PC-3 (cell line): Measurements from ENCODE around the gene ADAM17. TPM values are rescaled to one million over a fixed set of nuclear protein-coding genes. Genes with fewer than 3 reads are reported as not detected.

ENCODE experiments used
- ATAC-seq: fragments of 200-7000 bp; cut with Tn5 transposase; 2 replicates; pipeline ENCODE4 v1.9.1; 2020; ENCODE audit warnings: mild to moderate bottlenecking, moderate library complexity
- BruUV-seq: library from RNA; stranded (reverse); fragments of 400-500 nt; replicated peaks from 2 replicates; lab custom pipeline; 2021; lab: Mats Ljungman, UMichigan
- CTCF ChIA-PET: fragments of 300-600 bp; sonication (Branson Sonifier 250); formaldehyde crosslinking; loops from one replicate; lab custom pipeline; 2022; ENCODE audit warnings: antibody characterized with exemption; lab: Charles Lee
- POLR2A ChIA-PET: fragments of 300-600 bp; sonication (Branson Sonifier 250); formaldehyde crosslinking; loops from one replicate; lab custom pipeline; 2022; ENCODE audit warnings: antibody characterized with exemption; ENCODE audit not compliant: unreplicated experiment; lab: Charles Lee
- DNase-seq: peaks from one replicate; pipeline ENCODE4 v3.0.0-alpha.2; 2015
- H2AFZ ChIP-seq: fragments of 300-600 bp; sonication (generic); 2 replicates; pipeline ENCODE4 v1.6.0; 2016; ENCODE audit warnings: antibody characterized with exemption, low read length
- H3F3A ChIP-seq: fragments of 300-600 bp; sonication (generic); one replicate; pipeline ENCODE4 v1.6.0; 2017; ENCODE audit warnings: antibody characterized with exemption, low read length, control low read depth, mild to moderate bottlenecking; ENCODE audit not compliant: unreplicated experiment
- H3K27ac ChIP-seq: fragments of 300-600 bp; sonication (generic); 2 replicates; pipeline ENCODE4 v1.5.1; 2016; ENCODE audit warnings: mild to moderate bottlenecking, low read length
- H3K27me3 ChIP-seq: fragments of 300-600 bp; sonication (generic); 2 replicates; pipeline ENCODE4 v1.6.1; 2016; ENCODE audit warnings: low read length, mixed read lengths
- H3K36me3 ChIP-seq: fragments of 300-600 bp; sonication (generic); 2 replicates; pipeline ENCODE4 v1.6.1; 2016; ENCODE audit warnings: low read depth, mixed run types, low read length, mixed read lengths
- H3K4me1 ChIP-seq: fragments of 300-600 bp; sonication (generic); 2 replicates; pipeline ENCODE4 v1.5.1; 2016; ENCODE audit warnings: low read length; ENCODE audit not compliant: insufficient read depth
- H3K4me2 ChIP-seq: fragments of 300-600 bp; sonication (generic); 2 replicates; pipeline ENCODE4 v1.6.0; 2016; ENCODE audit warnings: low read length
- H3K4me3 ChIP-seq: fragments of 300-600 bp; sonication (generic); 2 replicates; pipeline ENCODE4 v1.5.1; 2016; ENCODE audit warnings: mild to moderate bottlenecking, low read length, mixed read lengths
- H3K79me2 ChIP-seq: fragments of 300-600 bp; sonication (generic); 2 replicates; pipeline ENCODE4 v1.6.1; 2017; ENCODE audit warnings: low read length, mixed read lengths
- H3K9ac ChIP-seq: fragments of 300-600 bp; sonication (generic); 2 replicates; pipeline ENCODE4 v1.6.0; 2016; ENCODE audit warnings: mild to moderate bottlenecking, low read length
- H3K9me2 ChIP-seq: fragments of 300-600 bp; sonication (generic); replicated peaks from 2 replicates; pipeline ENCODE4 v1.6.1; 2016; ENCODE audit warnings: mixed run types, low read length, mixed read lengths
- H3K9me3 ChIP-seq: fragments of 300-600 bp; sonication (generic); 2 replicates; pipeline ENCODE4 v1.6.1; 2016; ENCODE audit warnings: low read length, mixed read lengths
- H4K20me1 ChIP-seq: fragments of 300-600 bp; sonication (generic); 2 replicates; pipeline ENCODE4 v1.6.1; 2016; ENCODE audit warnings: low read length, mixed read lengths
- EZH2 ChIP-seq: fragments of 300-600 bp; sonication (generic); IDR thresholded peaks from one replicate; pipeline ENCODE4 v1.6.1; 2017; ENCODE audit warnings: antibody characterized with exemption, mild to moderate bottlenecking, low read length; ENCODE audit not compliant: unreplicated experiment
- EZH2phosphoT487 ChIP-seq: fragments of 300-600 bp; sonication (generic); IDR thresholded peaks from 2 replicates; pipeline ENCODE4 v1.6.1; 2018; ENCODE audit warnings: mild to moderate bottlenecking, antibody characterized with exemption, low read length, borderline replicate concordance
- intact Hi-C: fragments of 100-400 bp; cut with micrococcal nuclease; formaldehyde crosslinking; loops from 2 replicates; pipeline ENCODE4 v1.9.0; 2023
- total RNA-seq: library from RNA; depleted of rRNA; stranded (reverse); fragments of >200 nt; gene quantifications from 2 replicates; pipeline ENCODE4 v1.2.3, GENCODE V29; 2014; rRNA removed
- TF ChIP-seq, protein P1 (sequence below): fragments of 300-600 bp; sonication (generic); conservative IDR thresholded peaks from 2 replicates; pipeline ENCODE4 v1.5.1; 2017; ENCODE audit warnings: antibody characterized with exemption, low read depth, mild to moderate bottlenecking, low read length

Gene ADAM17
- total RNA-seq, 1 experiment from 2014 or later: 23.0 TPM

DNA sequence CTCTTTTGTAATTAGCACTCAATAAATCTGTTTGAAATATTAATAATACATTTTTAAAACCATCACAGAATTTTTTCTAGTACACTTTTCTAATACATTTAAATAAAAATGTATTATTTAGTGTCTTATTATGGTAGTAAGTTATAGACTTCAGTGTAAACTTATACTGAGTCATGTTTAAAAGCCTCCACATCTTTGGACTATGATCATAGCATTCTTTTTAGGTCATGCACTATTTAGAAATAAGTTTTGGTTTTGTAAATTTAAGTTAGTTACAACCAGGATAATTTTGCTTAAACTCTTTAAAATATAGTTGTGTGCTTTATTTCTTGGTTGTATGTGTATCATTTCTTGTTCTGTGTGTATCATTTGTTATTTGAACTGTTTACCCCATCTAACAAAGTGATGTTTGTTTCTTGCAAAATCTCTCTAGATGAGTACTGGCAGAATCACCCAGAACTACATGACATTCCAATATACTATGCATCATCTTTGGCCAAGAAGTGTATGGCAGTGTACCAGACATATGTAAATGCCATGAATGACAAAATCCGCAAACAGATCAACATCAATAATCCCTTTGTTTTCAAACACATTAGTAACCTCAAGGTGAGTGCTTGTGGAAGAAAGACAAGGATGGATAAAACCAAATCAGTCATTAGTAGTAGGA lies 115.4 kb downstream of the ADAM17 start:
- H3K36me3 ChIP-seq: peaks cover 47% of the 10 kb centered on the region
- intact Hi-C loops: no loop called here
- no peak overlapping the region for H3K9ac ChIP-seq

DNA sequence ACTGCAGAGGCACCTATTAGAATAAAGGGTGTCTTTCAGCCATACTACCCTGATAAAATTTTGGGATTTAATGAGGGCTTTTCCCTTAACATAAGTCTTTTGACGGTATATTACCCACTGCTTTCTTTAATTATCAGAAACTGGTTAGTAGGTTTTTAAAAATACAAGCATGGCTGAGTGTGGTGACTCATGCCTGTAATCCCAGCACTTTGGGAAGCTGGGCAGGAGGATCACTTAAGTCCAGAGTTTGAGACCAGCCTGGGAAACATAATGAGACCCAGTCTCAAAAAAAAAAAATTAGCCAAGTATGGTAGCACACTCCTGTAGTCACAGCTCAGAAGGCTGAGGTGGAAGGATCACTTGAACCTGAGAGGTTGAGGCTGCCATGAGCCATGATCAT lies 116.1 kb downstream of the ADAM17 start:
- H3K9me3 ChIP-seq: no peaks in the 10 kb centered on the region
- DNase-seq (no peak), ATAC-seq (no peak)
- peaks cover 46% of the 10 kb centered on the region for H3K36me3 ChIP-seq
- no peaks in the 10 kb centered on the region for H3K79me2 ChIP-seq
- TF ChIP-seq EZH2 (no peak), EZH2phosphoT487 (no peak)
- TF ChIP-seq, protein P1, sequence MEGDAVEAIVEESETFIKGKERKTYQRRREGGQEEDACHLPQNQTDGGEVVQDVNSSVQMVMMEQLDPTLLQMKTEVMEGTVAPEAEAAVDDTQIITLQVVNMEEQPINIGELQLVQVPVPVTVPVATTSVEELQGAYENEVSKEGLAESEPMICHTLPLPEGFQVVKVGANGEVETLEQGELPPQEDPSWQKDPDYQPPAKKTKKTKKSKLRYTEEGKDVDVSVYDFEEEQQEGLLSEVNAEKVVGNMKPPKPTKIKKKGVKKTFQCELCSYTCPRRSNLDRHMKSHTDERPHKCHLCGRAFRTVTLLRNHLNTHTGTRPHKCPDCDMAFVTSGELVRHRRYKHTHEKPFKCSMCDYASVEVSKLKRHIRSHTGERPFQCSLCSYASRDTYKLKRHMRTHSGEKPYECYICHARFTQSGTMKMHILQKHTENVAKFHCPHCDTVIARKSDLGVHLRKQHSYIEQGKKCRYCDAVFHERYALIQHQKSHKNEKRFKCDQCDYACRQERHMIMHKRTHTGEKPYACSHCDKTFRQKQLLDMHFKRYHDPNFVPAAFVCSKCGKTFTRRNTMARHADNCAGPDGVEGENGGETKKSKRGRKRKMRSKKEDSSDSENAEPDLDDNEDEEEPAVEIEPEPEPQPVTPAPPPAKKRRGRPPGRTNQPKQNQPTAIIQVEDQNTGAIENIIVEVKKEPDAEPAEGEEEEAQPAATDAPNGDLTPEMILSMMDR: no peak
- H2AFZ ChIP-seq: no peak overlapping the region
- H3K4me3 ChIP-seq: no peak overlapping the region
- H3K9me2 ChIP-seq: no peaks in the 10 kb centered on the region
- BruUV-seq: no TSS peak
- CTCF ChIA-PET: no interaction called here
- no peaks in the 10 kb centered on the region for H3F3A ChIP-seq
- H3K4me2 ChIP-seq: no peak overlapping the region
- POLR2A ChIA-PET: no interaction called here
- intact Hi-C loops: no loop called here
- no peaks in the 10 kb centered on the region for H4K20me1 ChIP-seq
- H3K4me1 ChIP-seq: 0 out of 2 replicates have a peak, but pooled peaks cover 4% of the 10 kb centered on the region
- H3K9ac ChIP-seq: no peak overlapping the region
- H3K27ac ChIP-seq: peak overlapping the region; percentile 48
- no peaks in the 10 kb centered on the region for H3K27me3 ChIP-seq

More for the DNA sequence above, 115.4 kb downstream of the ADAM17 start:
- no TSS peak for BruUV-seq
- H3K9me3 ChIP-seq: no peaks in the 10 kb centered on the region
- no peak overlapping the region for H3K4me3 ChIP-seq
- H4K20me1 ChIP-seq: no peaks in the 10 kb centered on the region
- no peaks in the 10 kb centered on the region for H3K9me2 ChIP-seq
- H3F3A ChIP-seq: no peaks in the 10 kb centered on the region
- POLR2A ChIA-PET: no interaction called here
- H3K27ac ChIP-seq: peak overlapping the region; percentile 48
- no peak overlapping the region for H3K4me2 ChIP-seq
- DNase-seq (peak; percentile 47), ATAC-seq (peak; percentile 46)
- H3K4me1 ChIP-seq: 0 out of 2 replicates have a peak, but pooled peaks cover 4% of the 10 kb centered on the region
- H3K79me2 ChIP-seq: no peaks in the 10 kb centered on the region
- H2AFZ ChIP-seq: no peak overlapping the region
- CTCF ChIA-PET: no interaction called here
- no peaks in the 10 kb centered on the region for H3K27me3 ChIP-seq
- TF ChIP-seq, protein P1: no peak
- TF ChIP-seq EZH2 (no peak), EZH2phosphoT487 (no peak)

Other genes starting within 250 kb of the ADAM17 start
- gene ITGB1BP1, start 132.3 kb downstream of the ADAM17 start, total RNA-seq: 77.6 and 78.5 TPM in 2 replicates
- 42.6 and 60.1 TPM in 2 replicates for gene CPSF3, start 132.2 kb downstream of the ADAM17 start, total RNA-seq
- 39.3 and 46.8 TPM in 2 replicates for gene IAH1, start 81.3 kb downstream of the ADAM17 start, total RNA-seq
- gene YWHAQ, start 75.2 kb upstream of the ADAM17 start, total RNA-seq: 354 and 377 TPM in 2 replicates